ENCODE measurements around the gene DDX6. TPM values are rescaled to one million over a fixed set of nuclear protein-coding genes. Genes with fewer than 3 reads are reported as not detected.

The DDX6 gene
- total and polyA plus RNA-seq, 9 of the 15 experiments (the other 6 are each of a cell fraction or from before 2014, with no cell fraction given), result 10.0 to 102 (median 58.2) TPM

GRCh38 chr11:118708296-118708695 is 82.7 kb downstream of the DDX6 start (continued):
- TF ChIP-seq ZNF609 (CRISPR knock-in tag; IDR thresholded peaks at IDR 0.05; ENCODE audit: borderline replicate concordance), result no peak
- TF ChIP-seq REST (IDR thresholded peaks at IDR 0.05; ENCODE audit: borderline replicate concordance), result no peak
- no peak for TF ChIP-seq REST (CRISPR knock-in tag; IDR thresholded peaks at IDR 0.05; ENCODE audit: low read depth)
- peak in 1 of 2 experiments; percentile 18; a peak in 1 of 4 replicates for TF ChIP-seq TRIM24 (IDR thresholded peaks at IDR 0.05)
- TF ChIP-seq ZNF639 (CRISPR knock-in tag; conservative IDR thresholded peaks at IDR 0.05 in 1 of 2, IDR thresholded peaks at IDR 0.05 in 1 of 2), result peak in 1 of 2 experiments; percentile 87; a peak in 2 of 4 replicates
- TF ChIP-seq CBFB (CRISPR knock-in tag; IDR thresholded peaks at IDR 0.05), result no peak
- peak; percentile 77 for TF ChIP-seq MEIS2 (IDR thresholded peaks at IDR 0.05; ENCODE audit: partially characterized antibody)
- TF ChIP-seq HSF4 (CRISPR knock-in tag; IDR thresholded peaks at IDR 0.05; ENCODE audit: borderline replicate concordance), result peak; percentile 91; the same call in 1 of the 2 replicates
- TF ChIP-seq TEAD2 (tag; IDR thresholded peaks at IDR 0.05), result 0 out of 2 replicates have a peak, but pooled peaks have one; percentile 49
- TF ChIP-seq CBFA2T2 (conservative IDR thresholded peaks at IDR 0.05), result peak; percentile 41; the same call in 1 of the 2 replicates
- TF ChIP-seq MTA2 (IDR thresholded peaks at IDR 0.05; ENCODE audit: low read depth), result no peak
- TF ChIP-seq JUND (IDR thresholded peaks at IDR 0.05; ENCODE audit: borderline replicate concordance, low read depth, low read length), result no peak
- TF ChIP-seq JUND (tag; IDR thresholded peaks at IDR 0.05; ENCODE audit: borderline replicate concordance, low read depth, low read length), result peak; percentile 49; the same call in 1 of the 3 replicates

All from K562 (cell line).